Mesenchymal stem cell (in vitro differentiated cells and primary cell): ENCODE results near the gene JAG2.
A peak's percentile ranks its signal among the peaks of the same experiment; 100 is the strongest.

Source experiments
- DNase-seq: peaks from one replicate; pipeline ENCODE4 v3.0.0-alpha.2; 2013
- H2AFZ ChIP-seq: one replicate; pipeline ENCODE4 v1.6.1; 2013; ENCODE audit warnings: low read depth, mild to moderate bottlenecking, control low read depth, inconsistent platforms, low read length, moderate library complexity
- H2AK5ac ChIP-seq: 2 replicates; pipeline ENCODE4 v1.6.1; 2013; ENCODE audit warnings: low read length, moderate library complexity, mild to moderate bottlenecking, inconsistent platforms; ENCODE audit not compliant: severe bottlenecking
- H2BK120ac ChIP-seq: one replicate; pipeline ENCODE4 v1.6.1; 2013; ENCODE audit warnings: low read depth, mild to moderate bottlenecking, inconsistent platforms, low read length, moderate library complexity
- H2BK12ac ChIP-seq, 2 experiments: one replicate each; pipeline ENCODE4 v1.6.1; 2013; ENCODE audit warnings: inconsistent platforms in 2 of 2, low read length in 2 of 2, mild to moderate bottlenecking in 2 of 2, moderate library complexity in 2 of 2, control low read depth in 1 of 2
- H2BK15ac ChIP-seq: one replicate; pipeline ENCODE4 v1.6.1; 2013; ENCODE audit warnings: mild to moderate bottlenecking, low read depth, inconsistent platforms; ENCODE audit not compliant: poor library complexity, severe bottlenecking
- H2BK5ac ChIP-seq: 2 replicates; pipeline ENCODE4 v1.6.1; 2013; ENCODE audit warnings: low read depth, mild to moderate bottlenecking, low read length, control low read depth, inconsistent platforms; ENCODE audit not compliant: poor library complexity, severe bottlenecking
- H3K14ac ChIP-seq, 2 experiments: one replicate each; pipeline ENCODE4 v1.6.1; 2013; ENCODE audit warnings: inconsistent platforms in 2 of 2, low read length in 2 of 2, control low read depth in 1 of 2, mild to moderate bottlenecking in 1 of 2, moderate library complexity in 1 of 2
- H3K18ac ChIP-seq, 2 experiments: one replicate each; pipeline ENCODE4 v1.6.1; 2013; ENCODE audit warnings: inconsistent platforms in 2 of 2, low read length in 2 of 2, control low read depth in 1 of 2, low read depth in 1 of 2, mild to moderate bottlenecking in 1 of 2
- H3K23ac ChIP-seq, 2 experiments: one replicate each; pipeline ENCODE4 v1.6.1; 2013; ENCODE audit warnings: inconsistent platforms in 2 of 2, low read length in 2 of 2, mild to moderate bottlenecking in 2 of 2, moderate library complexity in 2 of 2, control low read depth in 1 of 2
- H3K27ac ChIP-seq: 2 replicates; pipeline ENCODE4 v1.5.1; 2013; ENCODE audit warnings: mild to moderate bottlenecking, moderate library complexity, low read length, control low read depth, inconsistent platforms; ENCODE audit not compliant: poor library complexity, severe bottlenecking
- H3K27me3 ChIP-seq, 2 experiments: 2 replicates each; pipeline versions ENCODE4 v1.6.1 to v1.7.0; 2013; ENCODE audit warnings: low read length in 2 of 2, mild to moderate bottlenecking in 2 of 2, moderate library complexity in 2 of 2, control low read depth in 1 of 2, inconsistent platforms in 1 of 2; ENCODE audit not compliant: control insufficient read depth in 1 of 2, insufficient read depth in 1 of 2
- H3K36me3 ChIP-seq, 2 experiments: 2 replicates each; pipeline versions ENCODE4 v1.6.1 to v1.7.0; 2013; ENCODE audit warnings: low read length in 2 of 2, control low read depth in 1 of 2, inconsistent platforms in 1 of 2, low read depth in 1 of 2, mild to moderate bottlenecking in 1 of 2; ENCODE audit not compliant: insufficient read depth in 2 of 2, control insufficient read depth in 1 of 2
- H3K4ac ChIP-seq, 2 experiments: one replicate each; pipeline ENCODE4 v1.6.1; 2013; ENCODE audit warnings: inconsistent platforms in 2 of 2, low read length in 2 of 2, mild to moderate bottlenecking in 2 of 2, moderate library complexity in 2 of 2, control low read depth in 1 of 2, low read depth in 1 of 2
- H3K4me1 ChIP-seq: 2 replicates; pipeline ENCODE4 v1.6.1; 2013; ENCODE audit warnings: low read depth, low read length, control low read depth; ENCODE audit not compliant: control insufficient read depth, insufficient read depth
- H3K4me2 ChIP-seq: 2 replicates; pipeline ENCODE4 v1.6.1; 2013; ENCODE audit warnings: low read length, mild to moderate bottlenecking, inconsistent platforms; ENCODE audit not compliant: poor library complexity, severe bottlenecking
- H3K4me3 ChIP-seq, 2 experiments: 2 replicates each; pipeline versions ENCODE4 v1.5.1 to v1.7.0; 2013; ENCODE audit warnings: low read length in 2 of 2, mild to moderate bottlenecking in 2 of 2, control low read depth in 1 of 2, low read depth in 1 of 2; ENCODE audit not compliant: insufficient read depth in 1 of 2
- H3K79me1 ChIP-seq: replicated peaks from 2 replicates; pipeline ENCODE4 v1.6.1; 2013; ENCODE audit warnings: mild to moderate bottlenecking, control low read depth, low read length, inconsistent platforms; ENCODE audit not compliant: poor library complexity, severe bottlenecking
- H3K9ac ChIP-seq: 2 replicates; pipeline ENCODE4 v1.7.0; 2013; ENCODE audit warnings: mild to moderate bottlenecking, low read length, moderate library complexity
- H3K9me3 ChIP-seq: 2 replicates; pipeline ENCODE4 v1.7.0; 2013; ENCODE audit warnings: mild to moderate bottlenecking, low read length; ENCODE audit not compliant: control insufficient read depth
- H4K8ac ChIP-seq: one replicate; pipeline ENCODE4 v1.6.1; 2013; ENCODE audit warnings: inconsistent platforms, mild to moderate bottlenecking, low read length, moderate library complexity
- H4K91ac ChIP-seq: one replicate; pipeline ENCODE4 v1.6.1; 2013; ENCODE audit warnings: mild to moderate bottlenecking, low read length, inconsistent platforms
- WGBS: methylation state at CpG from one replicate; pipeline ENCODE4 v1.1.7; 2013; ENCODE audit warnings: mixed read lengths; 5-methylcytosine and 5-hydroxymethylcytosine counted together

The JAG2 gene

GRCh38 chr14:105208738-105209075 is 40.1 kb upstream of the JAG2 start:
- no peak overlapping the region for H2BK15ac ChIP-seq
- H3K14ac ChIP-seq = no peak overlapping the region
- no peaks in the 10 kb centered on the region for H3K79me1 ChIP-seq
- H3K4me3 ChIP-seq = no peak overlapping the region
- H3K4ac ChIP-seq = no peak overlapping the region
- H3K23ac ChIP-seq = no peak overlapping the region
- H2AFZ ChIP-seq = no peak overlapping the region
- no peak overlapping the region for H3K4me2 ChIP-seq
- H3K36me3 ChIP-seq = peaks cover 5 to 62% of the 10 kb centered on the region in 2 experiments
- no peak overlapping the region for H4K91ac ChIP-seq
- peaks cover 28% of the 10 kb centered on the region for H3K4me1 ChIP-seq
- H3K9me3 ChIP-seq = no peaks in the 10 kb centered on the region
- no peak overlapping the region for H2BK12ac ChIP-seq
- H2AK5ac ChIP-seq = no peak overlapping the region
- H3K9ac ChIP-seq = no peak overlapping the region
- WGBS = 86% methylated on average over 12 of the region's 12 CpGs
- H2BK120ac ChIP-seq = no peak overlapping the region
- no peak overlapping the region for H3K27ac ChIP-seq
- no peak overlapping the region for H4K8ac ChIP-seq
- H3K27me3 ChIP-seq = peaks cover 0 to 8% of the 10 kb centered on the region in 2 experiments
- no peak overlapping the region for H3K18ac ChIP-seq
- no peak overlapping the region for H2BK5ac ChIP-seq
- no peak for DNase-seq

- Histone ChIP-seq H2BK15ac (no peak overlapping the region), H3K4ac (no peak overlapping the region), H3K14ac (no peak overlapping the region), H3K79me1 (no peaks in the 10 kb centered on the region), H2BK120ac (no peak overlapping the region), H2BK5ac (no peak overlapping the region), H4K91ac (peak overlapping the region; percentile 34), H3K27me3 (peaks cover 0 to 8% of the 10 kb centered on the region in 2 experiments), H3K4me1 (peaks cover 26% of the 10 kb centered on the region), H3K9me3 (no peaks in the 10 kb centered on the region), H2BK12ac (no peak overlapping the region), H3K4me3 (no peak overlapping the region), H2AFZ (no peak overlapping the region), H2AK5ac (no peak overlapping the region), H3K9ac (no peak overlapping the region), H3K4me2 (no peak overlapping the region), H3K18ac (no peak overlapping the region), H3K23ac (no peak overlapping the region), H3K36me3 (peaks cover 5 to 58% of the 10 kb centered on the region in 2 experiments), H3K27ac (no peak overlapping the region), H4K8ac (peak overlapping the region; percentile 39)
- 88% methylated on average over 24 of the region's 25 CpGs for WGBS
- DNase-seq = no peak
Observed at GRCh38 chr14:105207996-105208737, 39.6 kb upstream of the JAG2 start.

- no peak overlapping the region for H2AFZ ChIP-seq
- H3K27ac ChIP-seq = no peak overlapping the region
- peaks cover 5 to 51% of the 10 kb centered on the region in 2 experiments for H3K36me3 ChIP-seq
- H3K79me1 ChIP-seq = no peaks in the 10 kb centered on the region
- peak overlapping the region; percentile 18 for H4K91ac ChIP-seq
- no peak overlapping the region for H2BK12ac ChIP-seq
- no peak overlapping the region for H3K4ac ChIP-seq
- no peak overlapping the region for H2BK5ac ChIP-seq
- no peak overlapping the region for H3K4me3 ChIP-seq
- no peak overlapping the region for H3K9ac ChIP-seq
- no peak overlapping the region for H3K18ac ChIP-seq
- H3K14ac ChIP-seq = no peak overlapping the region
- no peak overlapping the region for H2BK120ac ChIP-seq
- H3K27me3 ChIP-seq = peaks cover 0 to 8% of the 10 kb centered on the region in 2 experiments
- H4K8ac ChIP-seq = no peak overlapping the region
- no peaks in the 10 kb centered on the region for H3K9me3 ChIP-seq
- DNase-seq = no peak
- peaks cover 21% of the 10 kb centered on the region for H3K4me1 ChIP-seq
- H2BK15ac ChIP-seq = no peak overlapping the region
- H3K4me2 ChIP-seq = no peak overlapping the region
- H2AK5ac ChIP-seq = no peak overlapping the region
- 83% methylated on average over 13 of the region's 13 CpGs for WGBS
- H3K23ac ChIP-seq = no peak overlapping the region
Observed at GRCh38 chr14:105207460-105207901, 38.9 kb upstream of the JAG2 start.

- Histone ChIP-seq H3K4me1 (peaks cover 18% of the 10 kb centered on the region), H3K27me3 (peaks cover 0 to 8% of the 10 kb centered on the region in 2 experiments)
Observed at GRCh38 chr14:105206873-105207272, 38.3 kb upstream of the JAG2 start.

More at GRCh38 chr14:105206873-105207272, 38.3 kb upstream of the JAG2 start:
- H3K9ac ChIP-seq = no peak overlapping the region
- H3K36me3 ChIP-seq = peaks cover 5 to 45% of the 10 kb centered on the region in 2 experiments
- no peak overlapping the region for H4K91ac ChIP-seq
- WGBS = 81% methylated on average over 5 of the region's 5 CpGs
- H3K4me2 ChIP-seq = no peak overlapping the region
- no peak overlapping the region for H2AFZ ChIP-seq
- no peak overlapping the region for H3K27ac ChIP-seq
- no peak overlapping the region for H2BK15ac ChIP-seq
- H3K9me3 ChIP-seq = no peaks in the 10 kb centered on the region
- no peak overlapping the region for H2BK5ac ChIP-seq
- no peak for DNase-seq
- no peak overlapping the region for H2AK5ac ChIP-seq
- H3K18ac ChIP-seq = no peak overlapping the region
- H3K14ac ChIP-seq = no peak overlapping the region
- no peak overlapping the region for H3K4me3 ChIP-seq
- no peak overlapping the region for H3K4ac ChIP-seq
- H2BK12ac ChIP-seq = no peak overlapping the region
- no peak overlapping the region for H4K8ac ChIP-seq
- no peaks in the 10 kb centered on the region for H3K79me1 ChIP-seq
- no peak overlapping the region for H2BK120ac ChIP-seq
- no peak overlapping the region for H3K23ac ChIP-seq
